PFSK-1 (cell line): ENCODE data around the gene MKNK2.

ENCODE experiments used
- POLR2AphosphoS5 ChIP-seq: IDR thresholded peaks from 2 replicates; pipeline ENCODE4 v1.6.1; 2012; ENCODE audit warnings: low read depth, mild to moderate bottlenecking, control low read depth, low read length, moderate library complexity
- SIN3A ChIP-seq: IDR thresholded peaks from 2 replicates; pipeline ENCODE4 v1.6.1; 2012; ENCODE audit warnings: mild to moderate bottlenecking, low read length, moderate library complexity, borderline replicate concordance; ENCODE audit not compliant: insufficient read depth

DNA sequence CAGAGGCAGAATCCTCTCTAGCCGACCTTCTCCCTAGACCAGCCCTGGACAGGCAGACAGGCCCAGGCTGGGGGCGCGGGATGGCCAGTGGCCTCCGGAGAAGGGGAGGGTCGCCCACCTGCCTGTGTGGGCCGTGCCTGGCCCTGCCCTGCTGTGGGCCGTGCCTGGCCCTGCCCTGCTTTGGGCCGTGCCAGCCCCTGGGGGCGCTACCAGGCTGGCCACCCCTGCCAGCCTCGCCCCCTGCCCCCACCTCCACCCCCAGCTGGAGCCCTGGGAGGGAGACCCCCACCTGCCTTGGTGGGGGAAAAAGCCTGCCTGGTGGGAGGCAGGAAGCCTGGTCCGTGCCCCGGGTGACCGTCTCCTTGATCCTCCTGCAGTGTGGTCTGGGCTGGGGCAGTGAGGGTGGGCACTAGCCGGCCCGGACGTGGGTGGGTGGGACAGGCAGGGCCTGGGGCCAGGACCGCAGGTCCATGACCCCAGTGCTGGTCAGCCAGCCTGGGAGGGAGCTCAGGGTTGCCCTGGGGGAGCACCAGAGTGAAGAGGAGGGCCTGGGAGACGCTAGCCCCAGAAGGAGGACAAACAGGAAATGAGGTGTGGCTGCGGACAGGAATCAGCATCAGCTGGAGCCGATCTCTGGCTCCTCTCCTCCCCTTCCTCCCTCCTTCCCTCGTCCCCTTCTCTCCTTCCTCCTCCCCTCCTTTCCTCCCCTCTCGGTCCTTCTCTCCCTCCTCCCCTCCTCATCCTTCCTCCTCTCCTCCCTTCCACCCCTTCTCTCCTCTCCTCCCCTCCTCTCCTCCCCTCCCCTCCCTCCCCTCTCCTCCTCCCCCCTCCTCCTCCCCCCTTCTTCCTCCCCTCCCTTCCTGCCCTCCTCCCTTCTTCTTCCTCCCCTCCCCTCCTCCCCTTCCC, 5.1 kb upstream of the MKNK2 start:
- TF ChIP-seq POLR2AphosphoS5 = peak; percentile 56
- TF ChIP-seq SIN3A = no peak
